ENCODE measurements around the gene KRT81.
A peak's percentile ranks its signal among the peaks of the same experiment; 100 is the strongest.
"Not testable (repeated sequence)": the region's sequence is repeated elsewhere in the genome, so short reads cannot be mapped to it uniquely, and the experiment has no call there.

The KRT81 gene

GRCh38 chr12:52306731-52307130 is 15.4 kb upstream of the KRT81 start:
- Histone ChIP-seq H3K4me2 (ENCODE audit: low read length) (no peak overlapping the region), H3K9me2 (replicated peaks; ENCODE audit: control insufficient read depth, low read length) (no peaks in the 10 kb centered on the region), H4K20me1 (ENCODE audit: control insufficient read depth, insufficient read depth, low read depth, low read length) (peaks cover 5% of the 10 kb centered on the region; the same call in 1 of the 2 replicates), H3K27me3 (ENCODE audit: control insufficient read depth, low read length) (peaks cover 39% of the 10 kb centered on the region), H3K4me1 (ENCODE audit: control insufficient read depth, low read length) (peaks cover 8% of the 10 kb centered on the region), H3K9me3 (ENCODE audit: control insufficient read depth, insufficient read depth, low read length) (no peaks in the 10 kb centered on the region), H3K4me3 (ENCODE audit: low read length) (no peak overlapping the region), H3K36me3 (ENCODE audit: control insufficient read depth, low read length) (no peaks in the 10 kb centered on the region), H3K79me2 (ENCODE audit: control insufficient read depth, low read length) (no peaks in the 10 kb centered on the region), H3K27ac (ENCODE audit: low read depth, low read length) (no peak overlapping the region), H3F3A (ENCODE audit: control insufficient read depth, insufficient read depth) (no peaks in the 10 kb centered on the region)
- TF ChIP-seq EZH2phosphoT487 (IDR thresholded peaks at IDR 0.05; ENCODE audit: borderline replicate concordance, low read length) (no peak), CTCF (IDR thresholded peaks at IDR 0.05; ENCODE audit: low read depth, low read length, poor library complexity, severe bottlenecking) (no peak)

- H3K4me1 ChIP-seq (ENCODE audit: control insufficient read depth, low read length) = peaks cover 8% of the 10 kb centered on the region
- peaks cover 33% of the 10 kb centered on the region for H3K27me3 ChIP-seq (ENCODE audit: control insufficient read depth, low read length)
- no peak overlapping the region for H3K4me3 ChIP-seq (ENCODE audit: low read length)
- no peak overlapping the region for H3K27ac ChIP-seq (ENCODE audit: low read depth, low read length)
- H3F3A ChIP-seq (ENCODE audit: control insufficient read depth, insufficient read depth) = no peaks in the 10 kb centered on the region
- peak; percentile 47 for TF ChIP-seq CTCF (IDR thresholded peaks at IDR 0.05; ENCODE audit: low read depth, low read length, poor library complexity, severe bottlenecking)
- TF ChIP-seq EZH2phosphoT487 (IDR thresholded peaks at IDR 0.05; ENCODE audit: borderline replicate concordance, low read length) = no peak
- H4K20me1 ChIP-seq (ENCODE audit: control insufficient read depth, insufficient read depth, low read depth, low read length) = peaks cover 5% of the 10 kb centered on the region; the same call in 1 of the 2 replicates
- no peaks in the 10 kb centered on the region for H3K79me2 ChIP-seq (ENCODE audit: control insufficient read depth, low read length)
- no peak overlapping the region for H3K4me2 ChIP-seq (ENCODE audit: low read length)
- no peaks in the 10 kb centered on the region for H3K36me3 ChIP-seq (ENCODE audit: control insufficient read depth, low read length)
- no peaks in the 10 kb centered on the region for H3K9me3 ChIP-seq (ENCODE audit: control insufficient read depth, insufficient read depth, low read length)
- H3K9me2 ChIP-seq (replicated peaks; ENCODE audit: control insufficient read depth, low read length) = no peaks in the 10 kb centered on the region
These were observed 14.8 kb upstream of the KRT81 start for GRCh38 chr12:52305921-52306705.

GRCh38 chr12:52304941-52305411 is 13.6 kb upstream of the KRT81 start:
- H3K36me3 ChIP-seq (ENCODE audit: control insufficient read depth, low read length); H3F3A ChIP-seq (ENCODE audit: control insufficient read depth, insufficient read depth); H3K4me3 ChIP-seq (ENCODE audit: low read length); H3K9me2 ChIP-seq (replicated peaks; ENCODE audit: control insufficient read depth, low read length); H4K20me1 ChIP-seq (ENCODE audit: control insufficient read depth, insufficient read depth, low read depth, low read length); H3K4me2 ChIP-seq (ENCODE audit: low read length); H3K79me2 ChIP-seq (ENCODE audit: control insufficient read depth, low read length); H3K27ac ChIP-seq (ENCODE audit: low read depth, low read length); H3K9me3 ChIP-seq (ENCODE audit: control insufficient read depth, insufficient read depth, low read length); H3K4me1 ChIP-seq (ENCODE audit: control insufficient read depth, low read length): not testable (repeated sequence)
- H3K27me3 ChIP-seq (ENCODE audit: control insufficient read depth, low read length) = peaks cover 27% of the 10 kb centered on the region

DNA sequence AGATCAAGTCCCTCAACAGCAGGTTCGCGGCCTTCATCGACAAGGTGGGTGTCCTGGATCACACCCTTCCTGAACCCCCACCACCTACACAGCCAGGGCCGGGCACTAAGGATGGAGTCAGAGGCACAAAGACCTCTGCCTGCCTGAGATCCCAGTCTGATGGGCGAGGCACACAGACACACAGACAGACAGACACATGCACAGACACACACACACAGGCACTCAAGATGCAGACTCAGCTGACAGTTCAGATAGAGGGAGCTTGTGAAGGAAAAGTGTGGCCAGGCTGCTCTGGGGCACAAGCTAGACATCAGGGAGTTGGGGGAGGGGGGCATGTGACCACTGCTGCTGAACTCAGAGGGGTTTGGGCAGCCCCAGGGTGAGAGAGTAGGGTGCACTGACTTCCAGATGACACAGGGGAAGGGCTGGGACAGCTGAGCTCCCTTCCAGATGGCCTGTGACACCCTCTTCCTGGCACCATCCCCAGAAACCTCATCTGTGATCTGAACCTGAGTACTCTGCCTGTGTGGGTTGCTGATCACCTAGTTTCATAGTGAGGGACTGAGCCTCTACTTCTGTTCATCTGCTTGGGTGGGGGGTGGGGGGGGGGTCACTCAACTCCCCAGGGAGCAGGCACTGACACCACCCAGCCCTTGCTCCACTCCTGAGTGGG is 11.0 kb upstream of the KRT81 start:
- not testable (repeated sequence) for H3K36me3 ChIP-seq (ENCODE audit: control insufficient read depth, low read length); H3K27ac ChIP-seq (ENCODE audit: low read depth, low read length)

DNA sequence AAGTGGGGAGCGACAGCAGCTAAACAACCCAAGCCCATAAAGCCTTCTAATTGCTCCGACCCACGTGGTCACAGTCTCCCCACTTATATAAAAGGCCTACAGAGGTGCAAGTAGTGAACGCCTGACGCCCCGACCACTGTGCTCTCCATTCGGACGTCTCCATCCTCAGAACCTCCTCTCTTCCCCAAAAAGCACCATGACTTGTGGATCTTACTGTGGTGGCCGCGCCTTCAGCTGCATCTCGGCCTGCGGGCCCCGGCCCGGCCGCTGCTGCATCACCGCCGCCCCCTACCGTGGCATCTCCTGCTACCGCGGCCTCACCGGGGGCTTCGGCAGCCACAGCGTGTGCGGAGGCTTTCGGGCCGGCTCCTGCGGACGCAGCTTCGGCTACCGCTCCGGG is 10.4 kb upstream of the KRT81 start:
- peaks cover 19% of the 10 kb centered on the region for H3K27me3 ChIP-seq (ENCODE audit: control insufficient read depth, low read length)
- H3K4me2 ChIP-seq (ENCODE audit: low read length); H3K36me3 ChIP-seq (ENCODE audit: control insufficient read depth, low read length); H3K79me2 ChIP-seq (ENCODE audit: control insufficient read depth, low read length); H3K9me2 ChIP-seq (replicated peaks; ENCODE audit: control insufficient read depth, low read length); H3K4me3 ChIP-seq (ENCODE audit: low read length); H3K4me1 ChIP-seq (ENCODE audit: control insufficient read depth, low read length); H3K9me3 ChIP-seq (ENCODE audit: control insufficient read depth, insufficient read depth, low read length); H4K20me1 ChIP-seq (ENCODE audit: control insufficient read depth, insufficient read depth, low read depth, low read length); H3K27ac ChIP-seq (ENCODE audit: low read depth, low read length); H3F3A ChIP-seq (ENCODE audit: control insufficient read depth, insufficient read depth): not testable (repeated sequence)

More for the DNA sequence above, 11.0 kb upstream of the KRT81 start:
- not testable (repeated sequence) for H3K9me3 ChIP-seq (ENCODE audit: control insufficient read depth, insufficient read depth, low read length); H3K4me2 ChIP-seq (ENCODE audit: low read length); H3F3A ChIP-seq (ENCODE audit: control insufficient read depth, insufficient read depth); H4K20me1 ChIP-seq (ENCODE audit: control insufficient read depth, insufficient read depth, low read depth, low read length); H3K79me2 ChIP-seq (ENCODE audit: control insufficient read depth, low read length); H3K4me1 ChIP-seq (ENCODE audit: control insufficient read depth, low read length); H3K9me2 ChIP-seq (replicated peaks; ENCODE audit: control insufficient read depth, low read length); H3K4me3 ChIP-seq (ENCODE audit: low read length)
- H3K27me3 ChIP-seq (ENCODE audit: control insufficient read depth, low read length) = peaks cover 16% of the 10 kb centered on the region

Data from DOHH2 (cell line).